ENCODE data around the gene FAM3A. TPM values are rescaled to one million over a fixed set of nuclear protein-coding genes. Genes with fewer than 3 reads are reported as not detected.

Gene FAM3A
- total and polyA plus RNA-seq, 2 of the 8 experiments (the other 6 are each of a cell fraction or from before 2014, with no cell fraction given): 16.2 to 18.6 TPM

DNA sequence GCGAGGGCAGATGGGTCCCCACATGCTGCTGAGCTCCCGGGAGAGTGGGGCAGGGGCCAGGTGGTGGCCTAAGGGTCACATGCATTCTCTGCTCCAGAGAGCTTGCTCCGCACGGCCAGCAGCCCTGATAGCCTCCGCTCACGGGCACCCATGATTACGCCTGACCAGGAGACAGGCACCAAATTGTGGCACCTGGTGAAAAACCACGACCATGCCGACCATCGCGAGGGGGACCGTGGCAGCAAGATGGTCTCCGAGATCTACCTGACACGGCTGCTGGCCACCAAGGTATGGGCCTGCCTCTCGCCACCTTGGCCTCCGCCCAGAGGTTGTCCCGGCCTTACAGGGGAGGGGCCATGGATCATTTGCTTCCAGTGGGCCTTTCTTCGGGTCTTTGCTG, 46.2 kb downstream of the FAM3A start:
- Histone ChIP-seq H3K9me3 (ENCODE audit: insufficient read depth in 2 of 2, low read depth in 1 of 2, low read length in 1 of 2) (no peaks in the 10 kb centered on the region), H3K56ac (replicated peaks; ENCODE audit: insufficient read length, low read depth, low read length) (no peak overlapping the region), H3K4ac (replicated peaks; ENCODE audit: insufficient read length, low read depth, low read length) (no peak overlapping the region), H3K18ac (ENCODE audit: extremely low read depth, low read length) (no peak overlapping the region), H2BK15ac (ENCODE audit: low read length) (no peak overlapping the region), H4K91ac (replicated peaks; ENCODE audit: insufficient read length, low read length) (no peak overlapping the region), H3K27ac (ENCODE audit: low read depth, low read length) (no peak overlapping the region), H2AK5ac (ENCODE audit: low read depth, low read length) (no peak overlapping the region), H3K36me3 (ENCODE audit: control insufficient read depth in 2 of 4, insufficient read depth in 4 of 4, low read length in 3 of 4) (peaks cover 0 to 29% (median 5%) of the 10 kb centered on the region in 4 experiments; a peak in 5 of 8 replicates), H3K4me3 (ENCODE audit: extremely low read depth in 1 of 4, insufficient read depth in 2 of 4, low read depth in 3 of 4, low read length in 4 of 4) (no peak overlapping the region), H2BK20ac (ENCODE audit: low read length) (no peak overlapping the region), H3K4me1 (replicated peaks in 1 of 4; ENCODE audit: control insufficient read depth in 3 of 4, insufficient read depth in 4 of 4, low read length in 3 of 4) (no peaks in the 10 kb centered on the region), H2BK120ac (replicated peaks; ENCODE audit: low read depth, low read length) (no peak overlapping the region), H4K8ac (ENCODE audit: extremely low read depth, insufficient read depth, low read length) (no peak overlapping the region), H3K79me1 (ENCODE audit: low read depth, low read length) (no peaks in the 10 kb centered on the region), H3K23ac (ENCODE audit: insufficient read length) (no peak overlapping the region), H3K27me3 (replicated peaks in 1 of 4; ENCODE audit: control insufficient read depth in 3 of 4, extremely low read depth in 1 of 4, insufficient read depth in 3 of 4, low read length in 3 of 4) (no peaks in the 10 kb centered on the region), H4K5ac (ENCODE audit: insufficient read length, low read depth, low read length) (no peak overlapping the region), H3K9ac (replicated peaks in 1 of 4; ENCODE audit: extremely low read depth in 1 of 4, low read depth in 3 of 4, low read length in 3 of 4) (no peak overlapping the region), H3K79me2 (ENCODE audit: control insufficient read depth in 1 of 2, insufficient read depth in 2 of 2, low read length in 2 of 2) (no peaks in the 10 kb centered on the region), H2BK5ac (ENCODE audit: low read depth, low read length) (no peak overlapping the region), H4K20me1 (replicated peaks in 1 of 2; ENCODE audit: control insufficient read depth in 1 of 2, insufficient read depth in 2 of 2, low read length in 2 of 2) (no peaks in the 10 kb centered on the region), H3K14ac (ENCODE audit: insufficient read length) (no peak overlapping the region), H2AFZ (ENCODE audit: low read length) (no peak overlapping the region), H3K4me2 (ENCODE audit: insufficient read depth in 1 of 2, low read depth in 2 of 2, low read length in 2 of 2) (no peak overlapping the region), H2BK12ac (ENCODE audit: low read depth, low read length) (no peak overlapping the region), H3K23me2 (ENCODE audit: low read depth, low read length) (no peaks in the 10 kb centered on the region)
- no peak for DNase-seq (ENCODE audit: low read depth in 1 of 2, low spot score in 2 of 2)
- POLR2A ChIA-PET (ENCODE audit: partially characterized antibody): interaction anchor here (1.2 kb wide), 1 partner anchor 9 kb away, joined by 3 read pairs; no protein-coding TSS in a partner anchor
- WGBS, 2 experiments (ENCODE audit: extremely low coverage in 1 of 2, insufficient coverage in 1 of 2, insufficient read length in 1 of 2, insufficient replicate concordance in 2 of 2, low coverage in 1 of 2, low lambda C conversion rate in 2 of 2, missing lambda C conversion rate in 1 of 2): 100% methylated on average over 1 of the region's 18 CpGs; no CpG with 5 or more reads in 1 of the 2 experiments
- TF ChIP-seq BACH1 (IDR thresholded peaks at IDR 0.05; ENCODE audit: low read length) (no peak), POLR2A (IDR thresholded peaks at IDR 0.05; ENCODE audit: control extremely low read depth in 1 of 2, low read depth in 2 of 2, low read length in 2 of 2) (no peak), ASH2L (IDR thresholded peaks at IDR 0.05; ENCODE audit: low read length) (no peak), CBX8 (IDR thresholded peaks at IDR 0.05; ENCODE audit: borderline replicate concordance, low read depth, low read length) (no peak), TCF12 (IDR thresholded peaks at IDR 0.05; ENCODE audit: low read depth, low read length) (no peak), CHD1 (IDR thresholded peaks at IDR 0.05; ENCODE audit: low read depth, low read length) (no peak)
- TF ChIP-seq, protein P1, sequence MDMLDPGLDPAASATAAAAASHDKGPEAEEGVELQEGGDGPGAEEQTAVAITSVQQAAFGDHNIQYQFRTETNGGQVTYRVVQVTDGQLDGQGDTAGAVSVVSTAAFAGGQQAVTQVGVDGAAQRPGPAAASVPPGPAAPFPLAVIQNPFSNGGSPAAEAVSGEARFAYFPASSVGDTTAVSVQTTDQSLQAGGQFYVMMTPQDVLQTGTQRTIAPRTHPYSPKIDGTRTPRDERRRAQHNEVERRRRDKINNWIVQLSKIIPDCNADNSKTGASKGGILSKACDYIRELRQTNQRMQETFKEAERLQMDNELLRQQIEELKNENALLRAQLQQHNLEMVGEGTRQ (IDR thresholded peaks at IDR 0.05; ENCODE audit: low read length): no peak
- no peak for FAIRE-seq
- CTCF ChIA-PET (ENCODE audit: partially characterized antibody): interaction anchor here (1.0 to 1.1 kb wide), 2 partner anchors 9 to 64 kb away, joined by 3 read pairs; no protein-coding TSS in a partner anchor

Data from H1 (cell line).